Neuronal stem cell (in vitro differentiated cells): Measurements from ENCODE around the gene PPP4R3A. TPM values are rescaled to one million over a fixed set of nuclear protein-coding genes. Genes with fewer than 3 reads are reported as not detected.
"Not testable (repeated sequence)": the region's sequence is repeated elsewhere in the genome, so short reads cannot be mapped to it uniquely, and the experiment has no call there.

Experiments used
- DNase-seq: peaks from one replicate; pipeline ENCODE4 v3.0.0-alpha.2; 2013; ENCODE audit warnings: low spot score
- H2AFZ ChIP-seq: one replicate; pipeline ENCODE4 v1.6.1; 2013; ENCODE audit warnings: mild to moderate bottlenecking, low read length, inconsistent platforms
- H2AK5ac ChIP-seq: 2 replicates; pipeline ENCODE4 v1.6.1; 2013; ENCODE audit warnings: low read depth, mild to moderate bottlenecking, inconsistent platforms, low read length, moderate library complexity, mixed read lengths
- H2BK120ac ChIP-seq: 2 replicates; pipeline ENCODE4 v1.6.1; 2013; ENCODE audit warnings: low read depth, mild to moderate bottlenecking, inconsistent platforms, low read length, moderate library complexity, mixed read lengths
- H2BK12ac ChIP-seq: one replicate; pipeline ENCODE4 v1.6.1; 2013; ENCODE audit warnings: low read length, inconsistent platforms
- H2BK15ac ChIP-seq: 2 replicates; pipeline ENCODE4 v1.6.1; 2013; ENCODE audit warnings: mild to moderate bottlenecking, low read length, inconsistent platforms, mixed read lengths
- H2BK5ac ChIP-seq: one replicate; pipeline ENCODE4 v1.6.1; 2013; ENCODE audit warnings: inconsistent platforms, mild to moderate bottlenecking, low read length, moderate library complexity
- H3K14ac ChIP-seq: one replicate; pipeline ENCODE4 v1.6.1; 2013; ENCODE audit warnings: low read length, inconsistent platforms
- H3K18ac ChIP-seq: 2 replicates; pipeline ENCODE4 v1.6.1; 2013; ENCODE audit warnings: low read length, inconsistent platforms
- H3K23ac ChIP-seq: 2 replicates; pipeline ENCODE4 v1.6.1; 2013; ENCODE audit warnings: low read depth, mild to moderate bottlenecking, mixed read lengths, low read length, inconsistent platforms; ENCODE audit not compliant: poor library complexity
- H3K27ac ChIP-seq: replicated peaks from 3 replicates; pipeline ENCODE4 v1.5.1; 2013; ENCODE audit warnings: low read length, inconsistent platforms
- H3K27me3 ChIP-seq, 3 experiments: 2 replicates each; pipeline ENCODE4 v1.6.1; 2013; ENCODE audit warnings: low read length in 3 of 3, mild to moderate bottlenecking in 2 of 3, inconsistent platforms in 1 of 3, low read depth in 1 of 3, mixed read lengths in 1 of 3, moderate library complexity in 1 of 3; ENCODE audit not compliant: control insufficient read depth in 3 of 3, insufficient read depth in 3 of 3
- H3K36me3 ChIP-seq, 2 donors: replicated peaks in 1 of 2; 2 replicates each; pipeline ENCODE4 v1.6.1; 2013; ENCODE audit warnings: low read length in 2 of 2; ENCODE audit not compliant: control insufficient read depth in 2 of 2, insufficient read depth in 2 of 2
- H3K4ac ChIP-seq: 2 replicates; pipeline ENCODE4 v1.6.1; 2013; ENCODE audit warnings: inconsistent platforms, mild to moderate bottlenecking, low read length, moderate library complexity
- H3K4me1 ChIP-seq, 2 donors: 1 replicate in 1 of 2; 2 replicates in 1 of 2; pipeline ENCODE4 v1.6.1; 2013; ENCODE audit warnings: low read length in 2 of 2, low read depth in 1 of 2; ENCODE audit not compliant: control insufficient read depth in 2 of 2, insufficient read depth in 1 of 2
- H3K4me2 ChIP-seq: one replicate; pipeline ENCODE4 v1.6.1; 2013; ENCODE audit warnings: mild to moderate bottlenecking, low read length, inconsistent platforms; ENCODE audit not compliant: insufficient read depth, poor library complexity, severe bottlenecking
- H3K4me3 ChIP-seq, 2 donors: 2 replicates each; pipeline ENCODE4 v1.5.1; 2013; ENCODE audit warnings: low read length in 2 of 2, mild to moderate bottlenecking in 2 of 2, inconsistent platforms in 1 of 2, moderate library complexity in 1 of 2
- H3K79me1 ChIP-seq: one replicate; pipeline ENCODE4 v1.6.1; 2013; ENCODE audit warnings: low read depth, mild to moderate bottlenecking, inconsistent platforms, low read length, moderate library complexity
- H3K9ac ChIP-seq: one replicate; pipeline ENCODE4 v1.6.1; 2013; ENCODE audit warnings: mild to moderate bottlenecking, low read depth, low read length, inconsistent platforms; ENCODE audit not compliant: poor library complexity
- H3K9me3 ChIP-seq, 2 donors: replicated peaks in 1 of 2; 2 replicates each; pipeline versions ENCODE3 to v1.6.1; 2013; ENCODE audit warnings: low read length in 2 of 2, mild to moderate bottlenecking in 2 of 2, inconsistent platforms in 1 of 2, low read depth in 1 of 2, mixed read lengths in 1 of 2, moderate library complexity in 1 of 2; ENCODE audit not compliant: control insufficient read depth in 2 of 2, insufficient read depth in 1 of 2
- H4K8ac ChIP-seq: one replicate; pipeline ENCODE4 v1.6.1; 2013; ENCODE audit warnings: low read depth, mild to moderate bottlenecking, inconsistent platforms, low read length, moderate library complexity
- H4K91ac ChIP-seq: one replicate; pipeline ENCODE4 v1.6.1; 2013; ENCODE audit warnings: low read length, low read depth, mild to moderate bottlenecking, inconsistent platforms; ENCODE audit not compliant: poor library complexity
- whole genome bisulfite sequencing, 2 donors: extraction: QIAGEN DNeasy Blood & Tissue Kit; methylation state at CpG; one replicate each; pipeline ENCODE4 v1.1.7; 2013; ENCODE audit warnings: missing lambda C conversion rate in 2 of 2, mixed read lengths in 1 of 2; ENCODE audit not compliant: insufficient read length in 2 of 2, insufficient replicate concordance in 1 of 2; ENCODE audit errors: extremely low coverage in 2 of 2; 5-methylcytosine and 5-hydroxymethylcytosine counted together
- small RNA-seq: library from polyadenylated mRNA; stranded (forward); fragments of <200 nt; extraction: miRNeasy Mini kit (QIAGEN cat#:217004); gene quantifications from one replicate; pipeline ENCODE3, GENCODE V24; 2013; ENCODE audit not compliant: insufficient read depth

The PPP4R3A gene

DNA sequence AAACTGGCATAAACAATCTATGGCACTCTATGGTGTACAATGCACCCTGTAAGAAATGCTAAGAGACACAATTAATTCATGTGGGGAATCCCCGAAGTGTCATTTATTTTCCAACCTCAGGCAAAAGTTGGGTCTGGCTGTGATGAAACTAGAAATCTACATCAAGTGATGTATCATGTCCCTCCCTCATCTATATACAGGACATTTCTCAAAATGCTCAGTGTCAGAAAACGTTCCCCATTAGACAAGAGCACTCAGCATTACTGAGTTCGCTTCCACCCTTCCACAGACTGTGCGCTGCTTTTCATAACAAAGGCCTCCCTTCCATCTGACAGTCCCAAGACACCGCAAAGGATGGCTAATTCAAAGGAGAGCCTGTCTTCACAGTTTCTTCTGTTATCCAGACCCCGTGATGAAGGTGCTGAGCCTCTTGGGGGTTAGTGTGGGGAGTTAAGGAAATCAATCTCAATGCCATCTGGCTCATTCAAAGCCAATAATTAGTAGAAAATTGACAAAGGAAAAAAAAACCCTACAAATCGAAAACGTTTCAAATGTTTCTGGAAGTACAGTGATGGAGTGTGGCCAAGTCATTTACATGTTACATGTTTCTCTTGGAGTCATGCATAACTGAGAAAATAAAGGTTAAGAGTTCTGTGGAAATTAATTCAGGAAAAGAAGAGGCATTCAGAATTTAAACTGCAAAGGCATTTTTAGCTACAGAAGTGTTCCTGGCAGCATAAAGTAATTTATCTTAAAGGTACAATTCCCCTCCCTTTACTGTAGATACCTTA lies 100.0 kb downstream of the PPP4R3A start:
- no peak overlapping the region for H3K4me3 ChIP-seq
- no peak overlapping the region for H2BK12ac ChIP-seq
- H3K18ac ChIP-seq: no peak overlapping the region
- no peak for DNase-seq
- no peak overlapping the region for H3K9ac ChIP-seq
- no CpG with 5 or more reads among the region's 8 CpGs for WGBS, 2 donors
- no peak overlapping the region for H2AK5ac ChIP-seq
- no peak overlapping the region for H4K8ac ChIP-seq
- H3K4me2 ChIP-seq: no peak overlapping the region
- H3K9me3 ChIP-seq: no peaks in the 10 kb centered on the region
- H2BK120ac ChIP-seq: no peak overlapping the region
- H4K91ac ChIP-seq: no peak overlapping the region
- H3K23ac ChIP-seq: no peak overlapping the region
- no peak overlapping the region for H2BK15ac ChIP-seq
- peaks cover 22 to 27% of the 10 kb centered on the region in 2 donors for H3K4me1 ChIP-seq
- H3K4ac ChIP-seq: no peak overlapping the region
- no peaks in the 10 kb centered on the region for H3K27me3 ChIP-seq
- peaks cover 7% of the 10 kb centered on the region for H3K79me1 ChIP-seq
- peaks cover 18 to 52% of the 10 kb centered on the region in 2 donors for H3K36me3 ChIP-seq
- H3K27ac ChIP-seq: no peak overlapping the region
- H2AFZ ChIP-seq: no peak overlapping the region
- H3K14ac ChIP-seq: no peak overlapping the region
- no peak overlapping the region for H2BK5ac ChIP-seq

DNA sequence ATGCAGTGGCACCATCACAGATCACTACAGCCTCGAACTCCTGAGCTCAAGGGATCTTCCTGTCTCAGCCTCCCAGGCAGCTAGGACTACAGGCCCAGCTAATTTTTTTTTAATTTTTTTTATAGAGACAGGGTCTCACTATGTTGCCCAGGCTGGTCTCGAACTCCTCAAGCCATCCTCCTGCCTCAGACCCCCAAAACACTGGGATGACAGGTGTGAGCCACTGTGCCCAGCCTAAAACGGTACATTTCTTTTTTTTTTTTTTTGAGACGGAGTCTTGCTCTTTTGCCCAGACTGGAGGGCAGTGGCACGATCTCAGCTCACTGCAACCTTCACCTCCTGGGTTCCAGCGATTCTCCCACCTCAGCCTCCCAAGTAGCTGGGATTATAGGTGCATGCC lies 100.9 kb downstream of the PPP4R3A start:
- H3K23ac ChIP-seq, H3K14ac ChIP-seq, H3K9ac ChIP-seq, DNase-seq, H3K27ac ChIP-seq, H3K4me2 ChIP-seq, H2BK12ac ChIP-seq, H2BK15ac ChIP-seq, H4K8ac ChIP-seq, H4K91ac ChIP-seq, H3K18ac ChIP-seq, H2AK5ac ChIP-seq, H3K4ac ChIP-seq, H2AFZ ChIP-seq, H3K79me1 ChIP-seq, H3K4me3 ChIP-seq, H3K9me3 ChIP-seq, H2BK5ac ChIP-seq, H3K27me3 ChIP-seq, H2BK120ac ChIP-seq: not testable (repeated sequence)
- no CpG with 5 or more reads among the region's 6 CpGs for WGBS, 2 donors
- Histone ChIP-seq H3K36me3 (peaks cover 18 to 52% of the 10 kb centered on the region in 2 donors), H3K4me1 (peaks cover 13 to 21% of the 10 kb centered on the region in 2 donors)

Small RNA genes lying within 50 kb of the gene (small RNA-seq; reads per million reads assigned to genes)
- not detected for gene AL133373.1
